ENCODE measurements around the gene MCM8. TPM values are rescaled to one million over a fixed set of nuclear protein-coding genes. Genes with fewer than 3 reads are reported as not detected.

The MCM8 gene
- total and polyA plus RNA-seq, 2 donors (not counting 1 experiment from before 2014, with no cell fraction given) = 4.4 to 13.8 TPM

GRCh38 chr20:6039766-6040165 is 89.3 kb downstream of the MCM8 start:
- TF ChIP-seq EZH2 (IDR thresholded peaks at IDR 0.05; ENCODE audit: borderline replicate concordance, insufficient read depth, low read depth, low read length, poor library complexity, severe bottlenecking) = no peak
- no peak for TF ChIP-seq CTCF (IDR thresholded peaks at IDR 0.05)
- H2AFZ ChIP-seq (ENCODE audit: insufficient read depth, low read depth, low read length, poor library complexity, severe bottlenecking) = no peak overlapping the region
- H3K4me2 ChIP-seq (replicated peaks; ENCODE audit: low read depth, low read length, poor library complexity, severe bottlenecking) = no peak overlapping the region
- peaks cover 1 to 30% of the 10 kb centered on the region in 2 experiments for H3K36me3 ChIP-seq (replicated peaks in 1 of 2; ENCODE audit: control extremely low read depth in 1 of 2, control insufficient read depth in 1 of 2, extremely low read depth in 1 of 2, insufficient read depth in 2 of 2, low read length in 1 of 2)
- Mint-ChIP-seq H3K4me3 (no peak overlapping the region), H3K27me3 (no peaks in the 10 kb centered on the region), H3K9me3 (ENCODE audit: insufficient read depth) (no peaks in the 10 kb centered on the region), H3K27ac (no peak overlapping the region), H3K4me1 (no peaks in the 10 kb centered on the region)
- H3K4me3 ChIP-seq (ENCODE audit: control extremely low read depth in 1 of 5, extremely low read depth in 1 of 5, insufficient read depth in 1 of 5, low read depth in 2 of 5, low read length in 4 of 5) = no peak overlapping the region
- H3K9me3 ChIP-seq (ENCODE audit: control extremely low read depth in 1 of 3, control insufficient read depth in 2 of 3, insufficient read depth in 1 of 3, low read length in 2 of 3) = peaks cover 0 to 9% (median 0%) of the 10 kb centered on the region in 3 donors
- H3K27ac ChIP-seq (ENCODE audit: low read length in 2 of 2) = no peak overlapping the region
- no peak overlapping the region for H3K9ac ChIP-seq (ENCODE audit: low read length)
- H3K79me2 ChIP-seq (ENCODE audit: control insufficient read depth, insufficient read depth, low read length) = no peaks in the 10 kb centered on the region
- ChIA-PET POLR2A (no interaction called here), CTCF (no interaction called here)
- no peak for ATAC-seq (ENCODE audit: low read depth)
- no peaks in the 10 kb centered on the region for H3K27me3 ChIP-seq (replicated peaks in 1 of 4; ENCODE audit: control extremely low read depth in 1 of 4, control insufficient read depth in 3 of 4, insufficient read depth in 4 of 4, low read length in 3 of 4)
- intact Hi-C loops (cut with micrococcal nuclease) = no loop called here
- no peaks in the 10 kb centered on the region for H3K4me1 ChIP-seq (ENCODE audit: control insufficient read depth in 2 of 2, insufficient read depth in 2 of 2, low read length in 2 of 2)
- no CpG with 5 or more reads among the region's 5 CpGs for WGBS (ENCODE audit: insufficient coverage)
- no peaks in the 10 kb centered on the region for H4K20me1 ChIP-seq (ENCODE audit: control insufficient read depth, insufficient read depth, low read length, poor library complexity, severe bottlenecking)
- DNase-seq = no peak

DNA sequence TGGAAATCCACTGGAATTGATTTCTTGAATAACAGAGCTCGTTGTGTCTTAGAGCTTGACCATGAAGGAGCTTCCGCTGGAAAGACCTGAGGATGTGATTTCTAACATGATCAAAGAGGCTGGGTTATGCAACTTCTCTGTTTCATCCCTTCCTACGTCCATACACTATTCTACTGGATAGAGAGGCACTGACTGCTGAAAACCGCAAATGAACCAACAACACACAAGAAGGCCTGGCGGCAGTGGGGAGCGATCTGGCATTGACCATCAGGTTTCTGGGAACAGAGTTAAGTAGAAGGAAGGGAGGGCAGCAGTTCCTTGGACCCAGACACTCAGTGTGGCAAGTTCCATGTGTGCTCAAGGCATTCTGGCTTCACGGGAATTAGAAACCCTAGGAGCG is 90.1 kb downstream of the MCM8 start:
- TF ChIP-seq CTCF (IDR thresholded peaks at IDR 0.05) (no peak), EZH2 (IDR thresholded peaks at IDR 0.05; ENCODE audit: borderline replicate concordance, insufficient read depth, low read depth, low read length, poor library complexity, severe bottlenecking) (no peak)
- H3K9me3 ChIP-seq (ENCODE audit: control extremely low read depth in 1 of 3, control insufficient read depth in 2 of 3, insufficient read depth in 1 of 3, low read length in 2 of 3) = peaks cover 0 to 9% (median 0%) of the 10 kb centered on the region in 3 donors

More for the DNA sequence above, 90.1 kb downstream of the MCM8 start:
- intact Hi-C loops (cut with micrococcal nuclease) = no loop called here
- Histone ChIP-seq H3K27ac (ENCODE audit: low read length in 2 of 2) (no peak overlapping the region), H3K79me2 (ENCODE audit: control insufficient read depth, insufficient read depth, low read length) (no peaks in the 10 kb centered on the region), H2AFZ (ENCODE audit: insufficient read depth, low read depth, low read length, poor library complexity, severe bottlenecking) (no peak overlapping the region), H4K20me1 (ENCODE audit: control insufficient read depth, insufficient read depth, low read length, poor library complexity, severe bottlenecking) (no peaks in the 10 kb centered on the region), H3K9ac (ENCODE audit: low read length) (no peak overlapping the region), H3K4me3 (ENCODE audit: control extremely low read depth in 1 of 5, extremely low read depth in 1 of 5, insufficient read depth in 1 of 5, low read depth in 2 of 5, low read length in 4 of 5) (no peak overlapping the region), H3K36me3 (replicated peaks in 1 of 2; ENCODE audit: control extremely low read depth in 1 of 2, control insufficient read depth in 1 of 2, extremely low read depth in 1 of 2, insufficient read depth in 2 of 2, low read length in 1 of 2) (peaks cover 1 to 23% of the 10 kb centered on the region in 2 experiments), H3K27me3 (replicated peaks in 1 of 4; ENCODE audit: control extremely low read depth in 1 of 4, control insufficient read depth in 3 of 4, insufficient read depth in 4 of 4, low read length in 3 of 4) (no peaks in the 10 kb centered on the region), H3K4me2 (replicated peaks; ENCODE audit: low read depth, low read length, poor library complexity, severe bottlenecking) (no peak overlapping the region), H3K4me1 (ENCODE audit: control insufficient read depth in 2 of 2, insufficient read depth in 2 of 2, low read length in 2 of 2) (no peaks in the 10 kb centered on the region)
- no peaks in the 10 kb centered on the region for H3K4me1 Mint-ChIP-seq
- no peaks in the 10 kb centered on the region for H3K27me3 Mint-ChIP-seq
- 100% methylated on average over 5 of the region's 8 CpGs for WGBS (ENCODE audit: insufficient coverage)
- DNase-seq (no peak), ATAC-seq (ENCODE audit: low read depth) (no peak)
- ChIA-PET POLR2A (no interaction called here), CTCF (no interaction called here)
- H3K4me3 Mint-ChIP-seq = no peak overlapping the region
- H3K27ac Mint-ChIP-seq = no peak overlapping the region
- H3K9me3 Mint-ChIP-seq (ENCODE audit: insufficient read depth) = no peaks in the 10 kb centered on the region
